BLaER1 (cell line): ENCODE measurements around the gene PRKN.

Experiments used
- H3K27ac ChIP-seq: shearing (Covaris generic); formaldehyde crosslinking; 2 replicates; pipeline ENCODE4 v1.8.1; 2022
- H3K27me3 ChIP-seq: shearing (Covaris generic); formaldehyde crosslinking; 2 replicates; pipeline ENCODE4 v1.8.1; 2022
- H3K36me3 ChIP-seq: shearing (Covaris generic); formaldehyde crosslinking; 2 replicates; pipeline ENCODE4 v1.8.1; 2022
- H3K4me1 ChIP-seq: shearing (Covaris generic); formaldehyde crosslinking; 2 replicates; pipeline ENCODE4 v1.8.1; 2022
- H3K4me2 ChIP-seq: shearing (Covaris generic); formaldehyde crosslinking; 2 replicates; pipeline ENCODE4 v1.8.1; 2022
- H3K4me3 ChIP-seq: shearing (Covaris generic); formaldehyde crosslinking; 2 replicates; pipeline ENCODE4 v1.8.1; 2022
- H3K9ac ChIP-seq: shearing (Covaris generic); formaldehyde crosslinking; 2 replicates; pipeline ENCODE4 v1.8.1; 2022
- H3K9me3 ChIP-seq: shearing (Covaris generic); formaldehyde crosslinking; 2 replicates; pipeline ENCODE4 v1.8.1; 2022
- H4K20me1 ChIP-seq: shearing (Covaris generic); formaldehyde crosslinking; 2 replicates; pipeline ENCODE4 v1.8.1; 2022
- Cebpa-rat ChIP-seq: shearing (Covaris generic); IDR thresholded peaks from 2 replicates; pipeline ENCODE4 v1.8.1; 2022

Gene PRKN

GRCh38 chr6:161840380-161840779 lies 887.2 kb downstream of the PRKN start:
- H3K4me2 ChIP-seq, result no peak overlapping the region
- no peaks in the 10 kb centered on the region for H3K36me3 ChIP-seq
- TF ChIP-seq Cebpa-rat, result no peak
- 0 out of 2 replicates have a peak, but pooled peaks cover 4% of the 10 kb centered on the region for H3K4me1 ChIP-seq
- no peaks in the 10 kb centered on the region for H3K9me3 ChIP-seq
- no peaks in the 10 kb centered on the region for H3K27me3 ChIP-seq
- no peak overlapping the region for H3K4me3 ChIP-seq
- no peak overlapping the region for H3K27ac ChIP-seq
- H4K20me1 ChIP-seq, result no peaks in the 10 kb centered on the region
- H3K9ac ChIP-seq, result no peak overlapping the region

DNA sequence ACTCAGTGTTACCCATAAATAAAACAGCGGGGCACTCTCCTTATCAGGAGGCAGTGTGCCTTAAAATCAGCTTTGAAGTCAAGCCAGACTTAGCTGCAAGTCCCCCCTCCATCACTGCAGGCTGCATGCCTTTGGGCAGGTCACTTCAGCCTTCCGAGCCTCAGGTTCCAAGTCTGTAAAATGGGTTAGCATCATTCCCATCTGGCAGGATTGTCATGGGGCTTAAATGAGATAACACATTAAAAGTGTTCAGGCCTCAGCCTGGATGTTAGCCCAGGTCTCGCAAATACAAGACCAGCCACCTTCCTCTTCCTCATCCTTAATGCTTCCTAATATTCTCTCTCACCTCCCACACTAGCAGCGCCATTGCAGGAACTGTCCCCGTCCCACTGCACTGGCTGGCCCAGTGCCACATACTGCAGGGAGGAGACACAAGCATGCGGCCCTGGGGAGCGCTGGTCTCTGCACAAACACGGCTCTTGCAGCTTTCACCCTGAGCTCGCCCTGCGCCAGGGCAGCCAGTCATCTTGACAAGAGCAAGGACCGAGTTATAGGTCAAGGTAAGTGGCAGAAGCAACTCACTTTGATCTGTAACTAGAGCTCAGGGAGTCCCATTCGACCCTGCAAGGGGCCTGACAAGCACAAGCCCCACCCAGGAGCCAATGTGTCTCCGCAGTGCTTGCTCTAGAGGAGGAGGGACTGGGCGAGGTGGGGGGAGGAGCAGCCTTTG lies 889.1 kb downstream of the PRKN start:
- H4K20me1 ChIP-seq, result no peaks in the 10 kb centered on the region
- no peak overlapping the region for H3K9ac ChIP-seq
- H3K4me2 ChIP-seq, result no peak overlapping the region
- TF ChIP-seq Cebpa-rat, result no peak
- no peak overlapping the region for H3K27ac ChIP-seq
- H3K27me3 ChIP-seq, result no peaks in the 10 kb centered on the region
- H3K4me1 ChIP-seq, result 0 out of 2 replicates have a peak, but pooled peaks cover 4% of the 10 kb centered on the region
- H3K36me3 ChIP-seq, result no peaks in the 10 kb centered on the region
- no peak overlapping the region for H3K4me3 ChIP-seq
- H3K9me3 ChIP-seq, result no peaks in the 10 kb centered on the region

- Histone ChIP-seq H3K9ac (no peak overlapping the region), H3K4me3 (no peak overlapping the region), H3K27ac (no peak overlapping the region), H3K4me2 (no peak overlapping the region), H3K4me1 (0 out of 2 replicates have a peak, but pooled peaks cover 4% of the 10 kb centered on the region), H3K27me3 (no peaks in the 10 kb centered on the region), H3K36me3 (no peaks in the 10 kb centered on the region), H3K9me3 (no peaks in the 10 kb centered on the region), H4K20me1 (no peaks in the 10 kb centered on the region)
- no peak for TF ChIP-seq Cebpa-rat
Observed at GRCh38 chr6:161837854-161838253, 889.7 kb downstream of the PRKN start.

GRCh38 chr6:161837449-161837735 lies 890.2 kb downstream of the PRKN start:
- Histone ChIP-seq H3K4me2 (no peak overlapping the region), H3K27ac (no peak overlapping the region), H4K20me1 (no peaks in the 10 kb centered on the region), H3K9me3 (no peaks in the 10 kb centered on the region), H3K4me3 (no peak overlapping the region), H3K27me3 (no peaks in the 10 kb centered on the region), H3K36me3 (no peaks in the 10 kb centered on the region), H3K4me1 (0 out of 2 replicates have a peak, but pooled peaks cover 4% of the 10 kb centered on the region), H3K9ac (no peak overlapping the region)
- no peak for TF ChIP-seq Cebpa-rat

- no peaks in the 10 kb centered on the region for H4K20me1 ChIP-seq
- no peak overlapping the region for H3K9ac ChIP-seq
- H3K27ac ChIP-seq, result no peak overlapping the region
- peaks cover 7% of the 10 kb centered on the region for H3K4me1 ChIP-seq
- no peaks in the 10 kb centered on the region for H3K36me3 ChIP-seq
- no peaks in the 10 kb centered on the region for H3K9me3 ChIP-seq
- H3K4me2 ChIP-seq, result no peak overlapping the region
- no peak overlapping the region for H3K4me3 ChIP-seq
- no peak for TF ChIP-seq Cebpa-rat
- H3K27me3 ChIP-seq, result no peaks in the 10 kb centered on the region
Observed at GRCh38 chr6:161836643-161837448, 890.7 kb downstream of the PRKN start.

DNA sequence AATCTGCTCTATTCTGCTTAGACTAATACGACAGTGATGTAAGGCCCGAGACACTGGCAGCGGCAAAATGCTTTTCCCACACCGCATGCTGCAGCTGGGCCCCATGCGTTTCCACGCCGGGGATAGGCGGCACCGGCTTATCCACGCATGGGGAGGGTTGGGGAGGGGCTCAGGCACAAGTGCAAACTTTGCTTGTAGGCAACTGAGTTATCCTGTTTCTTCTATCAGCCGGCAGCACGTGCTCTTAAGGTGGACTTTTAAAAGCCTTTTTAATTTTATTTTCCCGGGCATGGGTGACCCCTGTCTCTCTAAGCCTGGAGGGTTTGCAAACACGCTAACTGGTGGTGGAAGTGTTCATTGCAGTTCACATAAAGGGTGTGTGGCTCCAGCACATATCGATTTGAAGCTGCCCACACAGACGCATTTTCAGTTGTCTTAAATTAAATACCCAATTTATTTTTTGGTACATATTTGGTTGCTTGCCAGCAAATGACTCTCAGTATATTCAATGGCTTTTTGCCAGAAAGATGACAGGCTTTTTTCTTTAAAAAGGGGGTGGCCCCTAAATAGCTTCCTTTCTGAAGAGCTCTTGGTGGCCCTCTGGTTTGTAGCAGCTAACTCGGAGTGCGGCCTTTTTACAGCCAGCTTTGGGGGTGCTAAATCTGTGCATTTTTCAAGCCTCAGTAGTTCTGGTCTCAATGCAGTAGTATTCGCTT lies 891.9 kb downstream of the PRKN start:
- Histone ChIP-seq H3K36me3 (no peaks in the 10 kb centered on the region), H4K20me1 (no peaks in the 10 kb centered on the region), H3K9ac (no peak overlapping the region), H3K27ac (no peak overlapping the region), H3K9me3 (no peaks in the 10 kb centered on the region), H3K27me3 (no peaks in the 10 kb centered on the region), H3K4me3 (no peak overlapping the region), H3K4me1 (peaks cover 19% of the 10 kb centered on the region), H3K4me2 (no peak overlapping the region)
- TF ChIP-seq Cebpa-rat, result no peak

DNA sequence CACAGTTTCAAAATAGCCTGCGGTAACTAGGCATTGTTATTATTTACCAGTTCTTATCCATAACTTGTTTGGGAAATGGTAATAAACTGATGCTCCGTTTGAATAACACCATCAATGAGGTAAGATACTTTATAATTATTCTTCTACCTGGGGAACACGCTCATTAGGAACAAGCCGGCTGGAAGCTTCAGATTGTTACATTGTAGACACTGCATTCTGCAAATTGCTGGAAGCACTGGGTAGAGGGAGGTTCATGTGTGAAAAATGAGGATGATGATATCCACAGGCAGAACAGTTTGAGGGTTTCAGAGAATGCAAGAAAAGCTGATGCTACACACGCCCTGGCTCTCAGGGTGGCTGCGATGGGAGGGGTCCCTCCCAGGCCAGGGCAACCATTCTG lies 893.1 kb downstream of the PRKN start:
- H3K4me1 ChIP-seq, result peaks cover 32% of the 10 kb centered on the region
- H4K20me1 ChIP-seq, result peaks cover 4% of the 10 kb centered on the region; the same call in 1 of the 2 replicates

GRCh38 chr6:161833099-161833860 lies 894.3 kb downstream of the PRKN start:
- Histone ChIP-seq H3K4me3 (no peak overlapping the region), H3K27me3 (no peaks in the 10 kb centered on the region), H3K4me1 (peaks cover 43% of the 10 kb centered on the region), H3K9me3 (no peaks in the 10 kb centered on the region), H3K36me3 (no peaks in the 10 kb centered on the region), H3K9ac (no peak overlapping the region), H3K27ac (no peak overlapping the region), H4K20me1 (peaks cover 14% of the 10 kb centered on the region; the same call in 1 of the 2 replicates), H3K4me2 (no peak overlapping the region)
- TF ChIP-seq Cebpa-rat, result no peak

More for the DNA sequence above, 893.1 kb downstream of the PRKN start:
- no peak overlapping the region for H3K9ac ChIP-seq
- no peak overlapping the region for H3K4me3 ChIP-seq
- H3K27me3 ChIP-seq, result no peaks in the 10 kb centered on the region
- TF ChIP-seq Cebpa-rat, result no peak
- no peak overlapping the region for H3K27ac ChIP-seq
- no peaks in the 10 kb centered on the region for H3K9me3 ChIP-seq
- no peaks in the 10 kb centered on the region for H3K36me3 ChIP-seq
- H3K4me2 ChIP-seq, result no peak overlapping the region

DNA sequence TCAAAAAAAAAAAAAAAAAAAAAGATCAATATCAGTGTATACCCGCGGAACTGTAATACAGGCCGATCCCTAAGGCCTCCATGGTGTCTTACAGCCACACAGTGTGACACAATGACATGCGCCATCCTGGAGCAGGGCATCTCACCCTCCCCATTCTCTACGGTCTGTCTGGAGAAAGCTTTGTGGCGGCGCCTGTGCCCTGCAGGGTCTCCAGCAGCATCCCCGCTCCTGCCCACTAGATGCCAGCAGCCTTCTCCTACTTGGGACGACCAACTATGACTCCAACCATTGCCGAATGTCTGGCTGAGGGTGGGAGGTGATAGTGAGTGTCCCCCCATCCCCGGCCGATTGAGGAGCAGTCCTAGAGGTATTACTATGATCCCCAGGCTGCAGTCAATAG lies 894.9 kb downstream of the PRKN start:
- H3K27me3 ChIP-seq, result no peaks in the 10 kb centered on the region
- H4K20me1 ChIP-seq, result peaks cover 19% of the 10 kb centered on the region; the same call in 1 of the 2 replicates
- H3K4me1 ChIP-seq, result peaks cover 50% of the 10 kb centered on the region
- H3K9me3 ChIP-seq, result no peaks in the 10 kb centered on the region
- no peak overlapping the region for H3K9ac ChIP-seq
- no peaks in the 10 kb centered on the region for H3K36me3 ChIP-seq
- H3K4me3 ChIP-seq, result no peak overlapping the region
- no peak for TF ChIP-seq Cebpa-rat
- no peak overlapping the region for H3K27ac ChIP-seq
- H3K4me2 ChIP-seq, result no peak overlapping the region
